Measurements from ENCODE around the gene TACC2.

DNA sequence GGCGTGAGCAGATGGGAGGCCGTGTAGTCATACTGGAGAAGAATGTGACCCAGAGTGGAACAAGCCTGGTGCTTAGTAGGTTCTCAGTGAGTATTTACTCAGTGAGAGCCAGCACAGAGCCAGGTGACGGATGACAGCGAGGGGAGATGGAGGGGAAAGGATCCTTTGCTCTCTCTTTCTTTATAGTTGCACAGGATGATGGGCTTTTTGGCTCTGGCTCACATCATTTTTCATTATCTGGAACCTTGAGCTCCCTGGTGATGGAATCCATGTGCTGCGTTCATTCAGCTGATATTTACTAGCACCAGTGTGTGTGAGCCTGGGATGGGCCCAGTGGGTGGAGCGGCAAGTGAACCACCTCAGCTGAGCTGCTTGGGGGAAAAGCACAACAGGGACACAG is 299.3 kb downstream of the TACC2 start:
- TF ChIP-seq, protein P1, sequence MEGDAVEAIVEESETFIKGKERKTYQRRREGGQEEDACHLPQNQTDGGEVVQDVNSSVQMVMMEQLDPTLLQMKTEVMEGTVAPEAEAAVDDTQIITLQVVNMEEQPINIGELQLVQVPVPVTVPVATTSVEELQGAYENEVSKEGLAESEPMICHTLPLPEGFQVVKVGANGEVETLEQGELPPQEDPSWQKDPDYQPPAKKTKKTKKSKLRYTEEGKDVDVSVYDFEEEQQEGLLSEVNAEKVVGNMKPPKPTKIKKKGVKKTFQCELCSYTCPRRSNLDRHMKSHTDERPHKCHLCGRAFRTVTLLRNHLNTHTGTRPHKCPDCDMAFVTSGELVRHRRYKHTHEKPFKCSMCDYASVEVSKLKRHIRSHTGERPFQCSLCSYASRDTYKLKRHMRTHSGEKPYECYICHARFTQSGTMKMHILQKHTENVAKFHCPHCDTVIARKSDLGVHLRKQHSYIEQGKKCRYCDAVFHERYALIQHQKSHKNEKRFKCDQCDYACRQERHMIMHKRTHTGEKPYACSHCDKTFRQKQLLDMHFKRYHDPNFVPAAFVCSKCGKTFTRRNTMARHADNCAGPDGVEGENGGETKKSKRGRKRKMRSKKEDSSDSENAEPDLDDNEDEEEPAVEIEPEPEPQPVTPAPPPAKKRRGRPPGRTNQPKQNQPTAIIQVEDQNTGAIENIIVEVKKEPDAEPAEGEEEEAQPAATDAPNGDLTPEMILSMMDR (IDR thresholded peaks at IDR 0.05; ENCODE audit: low read length) = no peak
- TF ChIP-seq EZH2 (IDR thresholded peaks at IDR 0.05; ENCODE audit: borderline replicate concordance, low read length) = no peak
